ENCODE data around the gene CRY2. TPM values are rescaled to one million over a fixed set of nuclear protein-coding genes. Genes with fewer than 3 reads are reported as not detected.

Gene CRY2
- total and polyA plus RNA-seq, 2 of the 8 experiments (the other 6 are each of a cell fraction or from before 2014, with no cell fraction given) = 8.0 to 9.4 TPM

DNA sequence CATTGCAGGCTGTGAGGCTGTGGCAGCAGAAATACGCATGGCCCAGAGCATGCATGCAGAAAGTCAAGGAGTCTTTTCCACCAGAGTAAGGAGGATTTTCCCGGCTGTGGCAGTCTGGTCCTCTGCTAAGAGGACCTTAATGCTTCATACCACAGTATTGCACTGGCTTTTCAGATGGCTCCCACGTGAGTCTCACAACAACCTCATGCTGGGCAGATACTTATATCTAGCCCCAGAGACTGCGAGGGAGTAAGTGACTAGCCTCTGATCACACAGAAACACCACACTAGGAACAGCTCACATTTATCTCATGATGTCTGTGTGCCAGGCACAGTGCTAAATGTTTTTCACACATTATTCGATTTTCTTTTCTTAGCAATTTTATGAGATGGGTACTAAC, 8.0 kb downstream of the CRY2 start:
- POLR2A ChIA-PET (ENCODE audit: partially characterized antibody) = interaction anchor here (0.6 to 1.6 kb wide), 2 partner anchors 15 to 213 kb away, joined by 3 to 7 read pairs; no protein-coding TSS in a partner anchor
- Histone ChIP-seq H2BK120ac (replicated peaks; ENCODE audit: low read depth, low read length) (no peak overlapping the region), H4K91ac (replicated peaks; ENCODE audit: insufficient read length, low read length) (no peak overlapping the region), H3K23ac (ENCODE audit: insufficient read length) (no peak overlapping the region), H3K23me2 (ENCODE audit: low read depth, low read length) (no peaks in the 10 kb centered on the region), H2BK15ac (ENCODE audit: low read length) (no peak overlapping the region), H2BK20ac (ENCODE audit: low read length) (no peak overlapping the region), H4K5ac (ENCODE audit: insufficient read length, low read depth, low read length) (no peak overlapping the region), H3K4ac (replicated peaks; ENCODE audit: insufficient read length, low read depth, low read length) (no peak overlapping the region), H3K4me2 (ENCODE audit: insufficient read depth in 1 of 2, low read depth in 2 of 2, low read length in 2 of 2) (no peak overlapping the region; a peak in 1 of 4 replicates), H2AK5ac (ENCODE audit: low read depth, low read length) (no peak overlapping the region), H3K9me3 (ENCODE audit: insufficient read depth in 2 of 2, low read depth in 1 of 2, low read length in 1 of 2) (no peaks in the 10 kb centered on the region), H3K27ac (ENCODE audit: low read depth, low read length) (no peak overlapping the region), H2BK5ac (ENCODE audit: low read depth, low read length) (no peak overlapping the region), H3K4me3 (ENCODE audit: extremely low read depth in 1 of 4, insufficient read depth in 2 of 4, low read depth in 3 of 4, low read length in 4 of 4) (no peak overlapping the region), H3K79me2 (ENCODE audit: control insufficient read depth in 1 of 2, insufficient read depth in 2 of 2, low read length in 2 of 2) (no peaks in the 10 kb centered on the region), H3K18ac (ENCODE audit: extremely low read depth, low read length) (no peak overlapping the region), H4K8ac (ENCODE audit: extremely low read depth, insufficient read depth, low read length) (no peak overlapping the region), H3K56ac (replicated peaks; ENCODE audit: insufficient read length, low read depth, low read length) (no peak overlapping the region), H3K36me3 (ENCODE audit: control insufficient read depth in 2 of 4, insufficient read depth in 4 of 4, low read length in 3 of 4) (peaks cover 0 to 5% (median 3%) of the 10 kb centered on the region in 4 experiments; a peak in 2 of 8 replicates), H3K79me1 (ENCODE audit: low read depth, low read length) (peaks cover 2% of the 10 kb centered on the region; the same call in 1 of the 2 replicates), H2AFZ (ENCODE audit: low read length) (no peak overlapping the region), H2BK12ac (ENCODE audit: low read depth, low read length) (no peak overlapping the region), H3K9ac (replicated peaks in 1 of 4; ENCODE audit: extremely low read depth in 1 of 4, low read depth in 3 of 4, low read length in 3 of 4) (no peak overlapping the region), H3K14ac (ENCODE audit: insufficient read length) (no peak overlapping the region), H3K27me3 (replicated peaks in 1 of 4; ENCODE audit: control insufficient read depth in 3 of 4, extremely low read depth in 1 of 4, insufficient read depth in 3 of 4, low read length in 3 of 4) (no peaks in the 10 kb centered on the region; a peak in 1 of 7 replicates), H3K4me1 (replicated peaks in 1 of 4; ENCODE audit: control insufficient read depth in 3 of 4, insufficient read depth in 4 of 4, low read length in 3 of 4) (peaks cover 14 to 46% (median 24%) of the 10 kb centered on the region in 4 experiments), H4K20me1 (replicated peaks in 1 of 2; ENCODE audit: control insufficient read depth in 1 of 2, insufficient read depth in 2 of 2, low read length in 2 of 2) (peaks cover 2 to 8% of the 10 kb centered on the region in 2 experiments)
- TF ChIP-seq PHF8 (conservative IDR thresholded peaks at IDR 0.05; ENCODE audit: low read depth, low read length) (no peak), POLR2AphosphoS5 (IDR thresholded peaks at IDR 0.05; ENCODE audit: low read depth, low read length) (no peak), KDM4A (IDR thresholded peaks at IDR 0.05; ENCODE audit: low read depth, low read length, severe bottlenecking) (no peak), RFX5 (IDR thresholded peaks at IDR 0.05; ENCODE audit: borderline replicate concordance, low read depth, low read length) (no peak), YY1 (IDR thresholded peaks at IDR 0.05; ENCODE audit: low read depth, low read length) (no peak), SAP30 (IDR thresholded peaks at IDR 0.05; ENCODE audit: insufficient read depth, insufficient replicate concordance, low read length) (no peak), NRF1 (IDR thresholded peaks at IDR 0.05; ENCODE audit: low read depth, low read length) (no peak)
- WGBS, 2 experiments (ENCODE audit: extremely low coverage in 1 of 2, insufficient coverage in 1 of 2, insufficient read length in 1 of 2, insufficient replicate concordance in 2 of 2, low coverage in 1 of 2, low lambda C conversion rate in 2 of 2, missing lambda C conversion rate in 1 of 2) = 69% methylated on average over 5 of the region's 5 CpGs; no CpG with 5 or more reads in 1 of the 2 experiments
- no peak for FAIRE-seq
- CTCF ChIA-PET (ENCODE audit: partially characterized antibody) = interaction anchor here (0.8 to 2.7 kb wide), 6 partner anchors 13 to 151 kb away, joined by 3 to 7 read pairs (median 3); no protein-coding TSS in a partner anchor
- DNase-seq (ENCODE audit: low read depth in 1 of 2, low spot score in 2 of 2) = no peak

All from H1 (cell line).